ENCODE data around the gene HTR2C.
"Not testable (repeated sequence)": the region's sequence is repeated elsewhere in the genome, so short reads cannot be mapped to it uniquely, and the experiment has no call there.

The HTR2C gene

DNA sequence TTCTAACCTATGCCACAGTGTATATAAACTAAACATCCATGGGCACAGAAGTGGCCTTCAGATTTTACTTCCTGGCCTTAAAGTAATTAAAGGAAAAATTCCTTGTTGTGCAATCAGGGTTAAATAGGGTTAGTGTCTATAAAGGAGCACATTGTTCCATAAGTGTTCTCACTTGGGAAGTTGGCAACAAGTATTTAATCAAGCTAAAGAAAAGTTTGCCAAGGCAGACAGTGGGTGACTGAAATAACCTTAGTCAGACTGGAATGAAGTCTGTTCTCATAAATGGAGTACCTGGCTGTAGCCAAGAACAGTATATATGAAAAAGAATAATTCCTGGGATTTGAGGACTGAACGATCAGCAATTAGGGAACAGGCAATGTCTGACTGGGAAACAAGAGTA, 213.6 kb downstream of the HTR2C start:
- no peaks in the 10 kb centered on the region for H3K27me3 Mint-ChIP-seq (ENCODE audit: low read depth)
- peaks cover 5% of the 10 kb centered on the region for H3K9me3 Mint-ChIP-seq
- H3K4me1 Mint-ChIP-seq (ENCODE audit: low read depth): no peaks in the 10 kb centered on the region
- H3K27ac Mint-ChIP-seq: no peak overlapping the region
- no peaks in the 10 kb centered on the region for H3K36me3 Mint-ChIP-seq (ENCODE audit: low read depth)
- no peak overlapping the region for H3K4me3 Mint-ChIP-seq
- no peak for DNase-seq (ENCODE audit: low spot score)

DNA sequence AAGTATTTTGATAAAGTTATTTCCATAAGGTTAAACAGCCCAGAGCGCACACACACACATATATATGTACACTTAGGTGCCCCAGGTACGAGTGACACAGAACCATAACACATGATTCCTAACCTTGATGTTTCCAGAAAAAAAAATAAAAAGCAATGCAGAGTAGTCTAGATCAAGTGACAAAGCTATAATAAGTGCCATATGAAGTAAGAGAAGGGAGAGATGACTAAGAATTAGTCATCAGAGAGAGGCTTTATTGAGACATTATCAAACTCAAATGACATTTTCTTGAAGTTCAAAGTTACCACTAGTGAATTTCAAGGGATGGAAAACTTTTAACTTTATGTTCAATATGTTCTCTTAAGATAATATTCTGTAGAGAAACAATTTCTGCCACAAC, 215.0 kb downstream of the HTR2C start:
- DNase-seq (ENCODE audit: low spot score): no peak
- H3K4me1 Mint-ChIP-seq (ENCODE audit: low read depth): no peaks in the 10 kb centered on the region
- no peaks in the 10 kb centered on the region for H3K27me3 Mint-ChIP-seq (ENCODE audit: low read depth)

DNA sequence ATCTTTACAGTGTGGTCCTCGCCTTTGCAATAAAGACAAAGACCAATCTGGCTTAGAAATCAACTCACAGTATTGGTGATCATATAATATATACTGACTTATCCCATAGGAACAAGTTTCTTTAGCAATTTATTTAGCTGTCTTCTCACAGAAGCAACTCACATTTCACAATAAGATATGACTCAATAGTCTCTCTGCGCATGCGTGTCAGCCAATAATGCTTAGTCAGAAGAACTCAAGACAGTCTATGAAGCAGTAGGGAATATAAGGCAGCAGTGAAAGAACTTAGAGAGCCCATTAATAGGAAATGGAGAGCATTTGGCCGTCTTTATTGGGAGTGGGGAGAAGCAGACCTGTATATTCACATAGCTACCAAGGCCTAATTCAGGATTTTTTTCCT, 216.8 kb downstream of the HTR2C start:
- no peak overlapping the region for H3K4me3 Mint-ChIP-seq
- no peaks in the 10 kb centered on the region for H3K4me1 Mint-ChIP-seq (ENCODE audit: low read depth)
- DNase-seq (ENCODE audit: low spot score): no peak
- peaks cover 3% of the 10 kb centered on the region for H3K9me3 Mint-ChIP-seq
- no peaks in the 10 kb centered on the region for H3K36me3 Mint-ChIP-seq (ENCODE audit: low read depth)
- H3K27ac Mint-ChIP-seq: no peak overlapping the region
- no peaks in the 10 kb centered on the region for H3K27me3 Mint-ChIP-seq (ENCODE audit: low read depth)

More for the DNA sequence above, 215.0 kb downstream of the HTR2C start:
- H3K36me3 Mint-ChIP-seq (ENCODE audit: low read depth): no peaks in the 10 kb centered on the region
- H3K4me3 Mint-ChIP-seq: no peak overlapping the region
- no peak overlapping the region for H3K27ac Mint-ChIP-seq
- peaks cover under 1% of the 10 kb centered on the region for H3K9me3 Mint-ChIP-seq

DNA sequence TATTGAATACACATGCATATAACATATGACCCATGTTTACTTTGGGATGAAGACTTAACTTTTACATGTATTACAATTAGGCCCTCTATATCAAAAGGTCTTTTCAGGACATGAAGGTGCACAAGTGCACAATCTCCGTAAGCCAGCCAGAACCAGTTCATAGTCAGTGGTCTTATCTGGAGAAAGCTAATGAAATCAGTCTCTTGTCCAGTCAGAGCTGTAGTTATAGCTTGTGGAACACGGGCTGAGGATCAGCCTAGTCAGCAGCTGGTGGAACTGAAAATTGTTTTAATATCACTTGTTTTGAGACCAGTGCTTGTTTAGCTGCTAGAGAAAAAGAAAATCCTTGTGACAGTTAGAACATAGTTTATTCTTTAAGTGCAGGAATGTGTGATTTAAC, 235.6 kb downstream of the HTR2C start:
- DNase-seq (ENCODE audit: low spot score): no peak
- Mint-ChIP-seq H3K27me3 (ENCODE audit: low read depth) (no peaks in the 10 kb centered on the region), H3K9me3 (peaks cover 3% of the 10 kb centered on the region), H3K4me1 (ENCODE audit: low read depth) (no peaks in the 10 kb centered on the region), H3K36me3 (ENCODE audit: low read depth) (no peaks in the 10 kb centered on the region), H3K4me3 (no peak overlapping the region), H3K27ac (no peak overlapping the region)

DNA sequence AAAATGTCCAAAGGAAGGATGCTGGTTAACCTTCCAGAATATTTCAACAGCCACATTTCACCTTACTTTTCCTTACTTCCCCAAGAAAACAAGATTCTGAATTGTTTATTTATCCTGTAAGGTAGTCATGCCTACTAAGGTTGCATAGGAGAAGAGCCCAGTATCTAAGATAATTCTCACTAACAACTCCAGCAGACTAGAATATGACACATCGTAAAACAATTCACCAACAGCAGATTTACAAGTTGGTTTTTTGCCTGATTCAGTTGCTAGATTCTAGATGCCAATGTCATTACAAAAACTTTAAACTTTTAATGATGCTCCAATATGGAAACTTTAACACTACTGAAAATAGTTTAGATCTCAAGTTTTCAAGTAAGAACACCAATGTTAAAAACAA, 257.2 kb downstream of the HTR2C start:
- no peak overlapping the region for H3K27ac Mint-ChIP-seq
- H3K4me1 Mint-ChIP-seq (ENCODE audit: low read depth): no peaks in the 10 kb centered on the region
- no peaks in the 10 kb centered on the region for H3K36me3 Mint-ChIP-seq (ENCODE audit: low read depth)
- no peak for DNase-seq (ENCODE audit: low spot score)
- H3K27me3 Mint-ChIP-seq (ENCODE audit: low read depth): no peaks in the 10 kb centered on the region
- no peak overlapping the region for H3K4me3 Mint-ChIP-seq
- H3K9me3 Mint-ChIP-seq: peaks cover 8% of the 10 kb centered on the region

DNA sequence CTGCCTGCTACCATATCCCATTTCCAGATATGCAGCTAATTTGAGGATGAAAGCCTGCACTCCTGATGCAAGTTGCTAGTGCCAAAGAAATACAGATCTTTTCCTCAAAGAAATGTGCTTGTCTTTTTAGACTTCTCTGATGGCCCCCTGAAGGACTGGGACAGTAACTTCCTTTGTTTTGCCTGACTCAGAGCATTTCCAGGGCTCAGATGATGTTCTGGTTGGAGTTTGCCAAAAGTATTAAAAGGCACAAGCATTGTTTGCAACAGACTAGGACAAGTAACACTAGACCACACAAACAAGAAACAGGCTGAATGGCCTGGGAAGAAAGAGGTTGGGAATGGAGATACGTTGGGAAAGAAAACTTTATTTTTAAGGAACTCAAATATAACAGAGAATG, 258.3 kb downstream of the HTR2C start:
- Mint-ChIP-seq H3K36me3 (ENCODE audit: low read depth) (no peaks in the 10 kb centered on the region), H3K9me3 (peaks cover 6% of the 10 kb centered on the region), H3K4me3 (no peak overlapping the region), H3K4me1 (ENCODE audit: low read depth) (no peaks in the 10 kb centered on the region), H3K27ac (no peak overlapping the region), H3K27me3 (ENCODE audit: low read depth) (no peaks in the 10 kb centered on the region)
- DNase-seq (ENCODE audit: low spot score): no peak

DNA sequence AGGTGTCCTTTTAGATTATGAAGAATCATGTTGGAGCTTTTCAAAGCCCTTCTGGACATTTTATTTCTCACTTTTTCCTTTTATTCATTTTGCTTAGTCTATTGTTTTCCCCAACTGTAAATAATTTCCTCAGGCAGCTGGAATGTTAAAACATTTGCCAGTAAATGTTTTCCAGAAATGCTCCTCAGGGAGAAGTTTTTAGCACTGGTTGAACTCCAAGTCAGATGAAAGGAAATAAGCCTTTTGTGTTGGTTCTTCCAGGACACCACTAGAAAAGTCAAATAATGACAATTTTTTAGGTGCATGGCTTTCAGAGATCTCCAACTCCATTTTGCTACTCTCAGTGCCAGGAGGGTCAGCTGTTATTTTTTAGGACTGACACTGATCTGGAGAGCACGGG, 305.6 kb downstream of the HTR2C start:
- H3K27ac Mint-ChIP-seq: no peak overlapping the region
- no peaks in the 10 kb centered on the region for H3K27me3 Mint-ChIP-seq (ENCODE audit: low read depth)
- H3K4me3 Mint-ChIP-seq: no peak overlapping the region
- no peaks in the 10 kb centered on the region for H3K4me1 Mint-ChIP-seq (ENCODE audit: low read depth)
- no peak for DNase-seq (ENCODE audit: low spot score)
- no peaks in the 10 kb centered on the region for H3K36me3 Mint-ChIP-seq (ENCODE audit: low read depth)
- H3K9me3 Mint-ChIP-seq: no peaks in the 10 kb centered on the region

DNA sequence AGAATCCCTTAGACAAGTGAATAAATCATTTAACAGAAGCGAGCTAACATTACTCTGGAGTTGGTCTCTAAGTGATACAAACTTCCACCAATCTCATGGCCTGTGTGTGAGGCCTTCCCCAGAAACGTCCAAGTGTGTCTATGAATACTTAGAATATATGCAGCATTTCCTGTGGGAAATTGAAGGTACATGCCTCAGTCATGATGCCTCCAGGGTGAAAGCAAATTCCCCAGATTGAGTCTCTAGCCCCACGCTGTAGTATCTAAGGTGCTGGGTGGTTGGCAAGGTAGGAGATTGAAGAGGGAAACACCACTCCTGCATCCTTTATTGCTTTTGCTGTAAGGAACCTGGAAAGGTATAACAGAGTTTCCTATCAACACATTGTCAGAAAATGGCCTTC, 319.7 kb downstream of the HTR2C start:
- H3K27ac Mint-ChIP-seq: no peak overlapping the region
- H3K27me3 Mint-ChIP-seq (ENCODE audit: low read depth): no peaks in the 10 kb centered on the region
- peaks cover 5% of the 10 kb centered on the region for H3K9me3 Mint-ChIP-seq
- H3K36me3 Mint-ChIP-seq (ENCODE audit: low read depth): no peaks in the 10 kb centered on the region
- H3K4me3 Mint-ChIP-seq: no peak overlapping the region
- no peak for DNase-seq (ENCODE audit: low spot score)
- H3K4me1 Mint-ChIP-seq (ENCODE audit: low read depth): no peaks in the 10 kb centered on the region

DNA sequence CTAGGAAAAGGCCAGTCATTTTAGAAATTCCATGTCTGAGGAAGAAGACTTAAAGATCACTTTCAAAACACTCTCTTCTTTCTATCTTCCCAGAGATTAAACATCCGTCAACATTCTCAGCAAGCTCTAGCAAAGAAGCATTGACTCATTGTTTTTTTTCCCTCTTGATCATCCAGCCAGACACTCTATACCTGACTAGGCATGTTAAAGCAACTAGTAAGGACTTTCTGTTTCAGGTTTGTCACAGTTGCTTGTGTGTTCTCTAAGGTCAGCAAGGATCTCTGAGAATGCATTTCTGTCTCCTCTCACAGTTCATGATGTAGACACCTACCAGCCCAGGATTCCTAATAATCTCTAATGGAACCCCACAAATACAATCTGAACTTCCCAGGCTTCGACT, 321.4 kb downstream of the HTR2C start:
- no peaks in the 10 kb centered on the region for H3K4me1 Mint-ChIP-seq (ENCODE audit: low read depth)

DNA sequence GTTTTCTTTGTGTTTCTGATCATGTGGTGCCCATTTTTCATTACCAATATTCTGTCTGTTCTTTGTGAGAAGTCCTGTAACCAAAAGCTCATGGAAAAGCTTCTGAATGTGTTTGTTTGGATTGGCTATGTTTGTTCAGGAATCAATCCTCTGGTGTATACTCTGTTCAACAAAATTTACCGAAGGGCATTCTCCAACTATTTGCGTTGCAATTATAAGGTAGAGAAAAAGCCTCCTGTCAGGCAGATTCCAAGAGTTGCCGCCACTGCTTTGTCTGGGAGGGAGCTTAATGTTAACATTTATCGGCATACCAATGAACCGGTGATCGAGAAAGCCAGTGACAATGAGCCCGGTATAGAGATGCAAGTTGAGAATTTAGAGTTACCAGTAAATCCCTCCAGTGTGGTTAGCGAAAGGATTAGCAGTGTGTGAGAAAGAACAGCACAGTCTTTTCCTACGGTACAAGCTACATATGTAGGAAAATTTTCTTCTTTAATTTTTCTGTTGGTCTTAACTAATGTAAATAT, 323.2 kb downstream of the HTR2C start:
- no peak overlapping the region for H3K27ac Mint-ChIP-seq
- peaks cover 5% of the 10 kb centered on the region for H3K9me3 Mint-ChIP-seq
- no peaks in the 10 kb centered on the region for H3K27me3 Mint-ChIP-seq (ENCODE audit: low read depth)
- H3K36me3 Mint-ChIP-seq (ENCODE audit: low read depth): no peaks in the 10 kb centered on the region
- H3K4me1 Mint-ChIP-seq (ENCODE audit: low read depth): no peaks in the 10 kb centered on the region
- no peak overlapping the region for H3K4me3 Mint-ChIP-seq
- DNase-seq (ENCODE audit: low spot score): no peak

More for the DNA sequence above, 321.4 kb downstream of the HTR2C start:
- DNase-seq (ENCODE audit: low spot score): no peak
- H3K36me3 Mint-ChIP-seq (ENCODE audit: low read depth): no peaks in the 10 kb centered on the region
- no peak overlapping the region for H3K27ac Mint-ChIP-seq
- peaks cover 5% of the 10 kb centered on the region for H3K9me3 Mint-ChIP-seq
- H3K4me3 Mint-ChIP-seq: no peak overlapping the region
- H3K27me3 Mint-ChIP-seq (ENCODE audit: low read depth): no peaks in the 10 kb centered on the region

DNA sequence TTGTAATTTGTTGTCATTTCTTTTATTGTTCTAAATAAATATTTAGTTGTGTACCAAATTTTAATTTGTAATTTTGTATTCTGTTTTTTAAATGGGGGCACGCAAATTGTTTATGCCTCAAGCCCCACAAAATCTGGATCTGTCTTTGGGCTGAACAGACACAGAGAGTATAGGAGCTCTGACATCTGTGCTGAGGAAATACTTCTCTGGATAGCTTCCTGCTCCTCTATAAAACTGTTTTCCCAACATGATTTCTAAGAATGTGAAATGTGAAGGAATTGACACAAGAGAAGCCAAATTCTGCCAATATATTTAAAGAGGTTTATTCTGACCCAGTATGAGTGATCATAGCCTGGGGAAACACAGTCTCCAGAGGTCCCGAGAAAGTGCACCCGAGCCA, 340.5 kb downstream of the HTR2C start:
- Mint-ChIP-seq H3K36me3 (ENCODE audit: low read depth) (no peaks in the 10 kb centered on the region), H3K9me3 (no peaks in the 10 kb centered on the region), H3K4me3 (no peak overlapping the region), H3K27me3 (ENCODE audit: low read depth) (no peaks in the 10 kb centered on the region), H3K27ac (no peak overlapping the region), H3K4me1 (ENCODE audit: low read depth) (no peaks in the 10 kb centered on the region)
- DNase-seq (ENCODE audit: low spot score): no peak

DNA sequence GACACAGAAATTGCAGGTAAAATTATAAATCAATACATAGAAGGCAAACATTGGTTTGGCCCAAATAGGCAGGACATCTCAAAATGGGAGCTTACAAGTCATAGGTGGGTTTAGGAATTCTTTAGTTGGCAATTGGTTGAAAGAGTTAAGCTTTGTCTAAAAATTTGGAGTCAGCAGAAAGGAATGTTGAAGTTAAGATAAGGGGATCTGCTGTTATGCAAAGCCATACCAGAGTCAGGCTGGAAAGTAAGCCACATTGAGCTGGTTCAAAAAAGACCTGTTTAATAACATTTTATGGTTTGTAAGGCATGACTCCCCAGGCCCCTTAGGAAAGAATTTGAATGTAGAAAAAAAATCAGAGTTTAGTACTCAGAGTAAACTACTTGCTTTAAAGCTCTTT, 341.0 kb downstream of the HTR2C start:
- no peak for DNase-seq (ENCODE audit: low spot score)
- H3K4me3 Mint-ChIP-seq: no peak overlapping the region
- H3K9me3 Mint-ChIP-seq: no peaks in the 10 kb centered on the region

DNA sequence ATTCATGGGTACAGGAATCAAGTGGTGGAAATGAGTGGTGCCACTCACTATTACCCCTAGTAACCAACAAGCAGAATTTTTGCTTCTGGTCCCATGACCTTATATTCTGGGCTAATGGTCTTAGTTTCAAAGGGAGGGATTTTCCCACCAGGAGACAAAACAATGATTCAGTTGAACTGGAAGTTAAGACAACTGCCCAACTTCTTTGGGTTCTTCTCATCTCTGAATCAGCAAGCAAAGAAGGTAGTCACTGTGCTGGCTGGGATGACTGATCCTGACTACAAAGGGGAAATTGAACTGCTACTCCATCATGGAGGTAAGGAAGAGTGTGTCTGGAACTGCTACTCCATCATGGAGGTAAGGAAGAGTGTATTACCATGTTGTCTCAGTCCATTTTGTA, 346.3 kb downstream of the HTR2C start:
- H3K27ac Mint-ChIP-seq: no peak overlapping the region
- no peak for DNase-seq (ENCODE audit: low spot score)
- H3K9me3 Mint-ChIP-seq: peaks cover 14% of the 10 kb centered on the region
- H3K27me3 Mint-ChIP-seq (ENCODE audit: low read depth): no peaks in the 10 kb centered on the region
- no peaks in the 10 kb centered on the region for H3K36me3 Mint-ChIP-seq (ENCODE audit: low read depth)
- no peak overlapping the region for H3K4me3 Mint-ChIP-seq
- no peaks in the 10 kb centered on the region for H3K4me1 Mint-ChIP-seq (ENCODE audit: low read depth)

More for the DNA sequence above, 341.0 kb downstream of the HTR2C start:
- Mint-ChIP-seq H3K27me3 (ENCODE audit: low read depth) (no peaks in the 10 kb centered on the region), H3K27ac (no peak overlapping the region), H3K36me3 (ENCODE audit: low read depth) (no peaks in the 10 kb centered on the region), H3K4me1 (ENCODE audit: low read depth) (no peaks in the 10 kb centered on the region)

DNA sequence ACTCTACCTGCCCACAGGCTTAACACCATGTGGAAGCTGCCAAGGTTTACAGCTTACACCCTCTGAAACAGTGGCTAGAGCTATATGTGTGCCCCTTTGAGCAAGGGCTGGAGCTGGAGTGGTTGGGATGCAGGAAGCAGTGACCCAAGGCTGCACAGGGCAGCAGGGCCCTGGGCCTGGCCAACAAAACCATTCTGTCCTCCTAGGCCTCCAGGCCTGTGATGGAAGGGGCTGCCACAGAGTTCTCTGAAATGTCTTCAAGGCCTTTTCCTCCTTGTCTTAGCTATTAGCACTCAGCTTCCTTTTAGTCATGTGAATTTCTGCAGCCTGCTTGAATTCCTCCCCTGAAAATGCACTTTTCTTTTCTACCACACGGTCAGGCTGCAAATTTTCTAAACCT, 348.7 kb downstream of the HTR2C start:
- Mint-ChIP-seq H3K4me1 (ENCODE audit: low read depth) (no peaks in the 10 kb centered on the region), H3K27me3 (ENCODE audit: low read depth) (no peaks in the 10 kb centered on the region), H3K9me3 (peaks cover 22% of the 10 kb centered on the region)

DNA sequence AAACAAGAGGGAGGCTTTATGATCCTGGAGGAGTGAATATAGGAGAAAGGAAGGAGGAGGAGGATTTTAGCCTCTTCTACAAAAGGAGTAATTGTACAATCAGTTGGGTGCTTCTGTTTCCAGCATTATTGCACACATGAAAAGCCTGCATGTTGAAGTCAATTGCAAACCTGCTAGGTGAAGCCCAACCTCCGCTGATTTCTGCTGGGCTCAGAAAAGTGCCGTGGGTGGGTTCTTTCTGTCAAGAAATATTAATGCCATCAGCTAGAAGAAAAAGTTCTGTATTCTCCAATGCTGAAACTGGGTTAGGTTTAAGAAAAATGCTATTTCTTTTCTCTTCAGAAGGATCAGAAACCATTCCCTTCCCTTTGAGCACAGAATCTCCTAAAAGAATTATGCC, 349.4 kb downstream of the HTR2C start:
- not testable (repeated sequence) for H3K27ac Mint-ChIP-seq

More for the DNA sequence above, 348.7 kb downstream of the HTR2C start:
- Mint-ChIP-seq H3K4me3 (no peak overlapping the region), H3K27ac (no peak overlapping the region), H3K36me3 (ENCODE audit: low read depth) (no peaks in the 10 kb centered on the region)
- DNase-seq (ENCODE audit: low spot score): no peak

More for the DNA sequence above, 349.4 kb downstream of the HTR2C start:
- H3K36me3 Mint-ChIP-seq (ENCODE audit: low read depth); DNase-seq (ENCODE audit: low spot score); H3K4me1 Mint-ChIP-seq (ENCODE audit: low read depth); H3K27me3 Mint-ChIP-seq (ENCODE audit: low read depth); H3K4me3 Mint-ChIP-seq: not testable (repeated sequence)
- H3K9me3 Mint-ChIP-seq: peaks cover 22% of the 10 kb centered on the region

All from T-helper 2 cell treated with Interferon-gamma antibody and Interleukin-4, amounts not matched to agents 5 μg/mL and 100 μg/mL, for 36 hours (primary cell).